HCT116 (cell line): Measurements from ENCODE around the gene SRSF11. TPM values are rescaled to one million over a fixed set of nuclear protein-coding genes. Genes with fewer than 3 reads are reported as not detected.

ENCODE experiments used
- ATAC-seq: fragments of 200-7000 bp; cut with Tn5 transposase; 2 replicates; pipeline ENCODE4 v1.9.1; 2020; ENCODE audit warnings: mild to moderate bottlenecking, moderate library complexity
- BruUV-seq: library from RNA; stranded (reverse); fragments of 400-500 nt; replicated peaks from 2 replicates; lab custom pipeline; 2021; lab: Mats Ljungman, UMichigan
- CTCF ChIA-PET: fragments of 300-600 bp; sonication (Branson Sonifier 250); formaldehyde crosslinking; loops from one replicate; lab custom pipeline; 2021; ENCODE audit warnings: antibody characterized with exemption; lab: Charles Lee
- POLR2A ChIA-PET: fragments of 300-600, 350-600 bp; sonication (Branson Sonifier 250); formaldehyde crosslinking; loops from one replicate; lab custom pipeline; 2021; ENCODE audit warnings: antibody characterized with exemption; lab: Charles Lee
- RAD21 ChIA-PET, 2 experiments: fragments of 300-600 bp; sonication (Branson Sonifier 250); formaldehyde crosslinking; loops; one replicate each; lab custom pipeline; 2023; ENCODE audit warnings: low total read pairs in 2 of 2; ENCODE audit not compliant: uncharacterized antibody in 2 of 2, unreplicated experiment in 2 of 2, low non-redundant PET in 1 of 2; lab: Charles Lee
- DNase-seq: peaks from one replicate; pipeline ENCODE4 v3.0.0-alpha.2; 2010; ENCODE audit warnings: low read depth, low spot score
- H2AFZ ChIP-seq: fragments of 200-600 bp; shearing (Covaris generic), sonication (generic); 2 replicates; pipeline ENCODE4 v1.6.1; 2017; ENCODE audit warnings: low read depth, mixed run types, mixed read lengths, antibody characterized with exemption, low read length; ENCODE audit not compliant: poor library complexity, severe bottlenecking
- H3K27ac ChIP-seq: 2 replicates; pipeline ENCODE4 v1.5.1; 2012; ENCODE audit warnings: low read depth, low read length
- H3K27me3 ChIP-seq: fragments of 200-600 bp; sonication (generic); 2 replicates; pipeline ENCODE4 v1.6.1; 2016; ENCODE audit warnings: mixed run types, low read length, mixed read lengths; ENCODE audit not compliant: insufficient read depth
- H3K36me3 ChIP-seq, 2 experiments: fragments of 200-500 bp in 1 of 2; fragments of 200-600 bp in 1 of 2; sonication (Bioruptor generic) in 1 of 2; sonication (generic) in 1 of 2; 2 replicates each; pipeline versions ENCODE4 v1.5.1 to v1.6.1; 2014 to 2016; ENCODE audit warnings: low read length in 2 of 2, inconsistent platforms in 1 of 2, mixed read lengths in 1 of 2, mixed run types in 1 of 2; ENCODE audit not compliant: insufficient read depth in 2 of 2, control insufficient read depth in 1 of 2
- H3K4me1 ChIP-seq, 2 experiments: fragments of 200-600 bp in 1 of 2; sonication (generic) in 1 of 2; 2 replicates each; pipeline versions ENCODE4 v1.5.1 to v1.6.1; 2012 to 2017; ENCODE audit warnings: low read length in 2 of 2, inconsistent platforms in 1 of 2, mild to moderate bottlenecking in 1 of 2, mixed read lengths in 1 of 2, mixed run types in 1 of 2, moderate library complexity in 1 of 2; ENCODE audit not compliant: insufficient read depth in 2 of 2, control insufficient read depth in 1 of 2
- H3K4me2 ChIP-seq: fragments of 200-600 bp; sonication (generic); 2 replicates; pipeline ENCODE4 v1.6.1; 2017; ENCODE audit warnings: mixed run types, low read length, mixed read lengths
- H3K4me3 ChIP-seq, 2 experiments: fragments of 200-600 bp in 1 of 2; sonication (generic) in 1 of 2; replicated peaks in 1 of 2; 2 replicates each; pipeline ENCODE4 v1.5.1; 2011 to 2016; ENCODE audit warnings: low read length in 2 of 2, control low read depth in 1 of 2, low read depth in 1 of 2, mild to moderate bottlenecking in 1 of 2, mixed read lengths in 1 of 2, mixed run types in 1 of 2
- H3K79me2 ChIP-seq: fragments of 200-600 bp; sonication (generic); 2 replicates; pipeline ENCODE4 v1.6.1; 2017; ENCODE audit warnings: mild to moderate bottlenecking, mixed run types, low read length, moderate library complexity, mixed read lengths; ENCODE audit not compliant: insufficient read depth
- H3K9ac ChIP-seq: fragments of 200-600 bp; sonication (generic); 2 replicates; pipeline ENCODE4 v1.6.1; 2016; ENCODE audit warnings: low read length, mixed read lengths
- H3K9me2 ChIP-seq: fragments of 200-600 bp; sonication (generic), shearing (Covaris generic); 2 replicates; pipeline ENCODE4 v1.6.1; 2017; ENCODE audit warnings: mixed run types, mild to moderate bottlenecking, moderate library complexity; ENCODE audit not compliant: insufficient read depth
- H3K9me3 ChIP-seq, 2 experiments: fragments of 200-500 bp in 1 of 2; fragments of 200-600 bp in 1 of 2; sonication (Bioruptor generic) in 1 of 2; sonication (generic) in 1 of 2; 2 replicates each; pipeline ENCODE4 v1.6.1; 2014 to 2017; ENCODE audit warnings: low read length in 2 of 2, mixed read lengths in 2 of 2, inconsistent platforms in 1 of 2, low read depth in 1 of 2, mild to moderate bottlenecking in 1 of 2, mixed run types in 1 of 2, moderate library complexity in 1 of 2; ENCODE audit not compliant: control insufficient read depth in 1 of 2, insufficient read depth in 1 of 2
- H4K20me1 ChIP-seq: fragments of 200-600 bp; sonication (generic), shearing (Covaris generic); 2 replicates; pipeline ENCODE4 v1.6.1; 2017; ENCODE audit warnings: mixed run types, mild to moderate bottlenecking, moderate library complexity; ENCODE audit not compliant: insufficient read depth
- CBX3 ChIP-seq: IDR thresholded peaks from 2 replicates; pipeline ENCODE4 v1.6.1; 2012; ENCODE audit warnings: low read depth
- EGR1 ChIP-seq: IDR thresholded peaks from 2 replicates; pipeline ENCODE4 v1.6.1; 2012; ENCODE audit warnings: low read depth
- EZH2 ChIP-seq: fragments of 200-600 bp; sonication (generic); IDR thresholded peaks from 2 replicates; pipeline ENCODE4 v1.6.1; 2017; ENCODE audit warnings: antibody characterized with exemption, mixed run types
- EZH2phosphoT487 ChIP-seq: fragments of 200-600 bp; IDR thresholded peaks from 2 replicates; pipeline ENCODE4 v1.6.1; 2018; ENCODE audit warnings: antibody characterized with exemption, borderline replicate concordance
- FOSL1 ChIP-seq: IDR thresholded peaks from 2 replicates; pipeline ENCODE4 v1.6.1; 2012; ENCODE audit warnings: low read depth
- JUND ChIP-seq: IDR thresholded peaks from 2 replicates; pipeline ENCODE4 v1.6.1; 2012
- POLR2AphosphoS5 ChIP-seq: IDR thresholded peaks from 2 replicates; pipeline ENCODE4 v1.6.1; 2011; ENCODE audit warnings: mild to moderate bottlenecking, low read depth, low read length, moderate library complexity
- RAD21 ChIP-seq: IDR thresholded peaks from 2 replicates; pipeline ENCODE4 v1.6.1; 2012; ENCODE audit warnings: low read depth, mild to moderate bottlenecking
- SP1 ChIP-seq: IDR thresholded peaks from 2 replicates; pipeline ENCODE4 v1.6.1; 2012; ENCODE audit warnings: low read depth
- YY1 ChIP-seq: IDR thresholded peaks from 2 replicates; pipeline ENCODE4 v1.6.1; 2011; ENCODE audit warnings: low read length, low read depth, moderate library complexity, mild to moderate bottlenecking; ENCODE audit not compliant: insufficient replicate concordance; ENCODE audit errors: extremely low read depth
- intact Hi-C: fragments of 100-400 bp; cut with micrococcal nuclease; formaldehyde crosslinking; loops from 2 replicates; pipeline ENCODE4 v1.10.0; 2022
- total RNA-seq: library from RNA; stranded (reverse); gene quantifications from one replicate; pipeline ENCODE4 v1.2.1, GENCODE V29; 2021; ENCODE audit not compliant: unreplicated experiment
- TF ChIP-seq, protein P1 (sequence below): IDR thresholded peaks from 2 replicates; pipeline ENCODE4 v1.6.1; 2012
- TF ChIP-seq, protein P2 (sequence below): IDR thresholded peaks from 2 replicates; pipeline ENCODE4 v1.6.1; 2012

Gene SRSF11
- total RNA-seq, 1 experiment from 2014 or later, result 166 TPM

DNA sequence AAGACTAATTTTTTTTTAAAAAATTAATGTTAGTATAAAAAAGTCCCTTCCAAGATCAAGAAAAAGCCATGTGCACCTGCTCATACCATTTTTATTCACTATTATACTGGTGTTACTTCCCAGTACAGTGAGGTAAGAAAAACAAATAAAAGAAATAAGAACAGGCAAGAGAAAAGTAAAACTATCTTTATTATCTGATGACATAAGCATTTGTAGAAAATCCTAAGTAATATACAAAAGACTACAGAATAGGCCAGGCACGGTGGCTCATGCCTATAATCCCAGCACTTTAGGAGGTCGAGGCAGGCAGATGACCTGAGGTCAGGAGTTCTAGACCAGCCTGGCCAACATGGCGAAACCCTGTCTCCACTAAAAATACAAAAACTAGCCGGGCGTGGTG lies 65.3 kb downstream of the SRSF11 start:
- POLR2A ChIA-PET, result no interaction called here

DNA sequence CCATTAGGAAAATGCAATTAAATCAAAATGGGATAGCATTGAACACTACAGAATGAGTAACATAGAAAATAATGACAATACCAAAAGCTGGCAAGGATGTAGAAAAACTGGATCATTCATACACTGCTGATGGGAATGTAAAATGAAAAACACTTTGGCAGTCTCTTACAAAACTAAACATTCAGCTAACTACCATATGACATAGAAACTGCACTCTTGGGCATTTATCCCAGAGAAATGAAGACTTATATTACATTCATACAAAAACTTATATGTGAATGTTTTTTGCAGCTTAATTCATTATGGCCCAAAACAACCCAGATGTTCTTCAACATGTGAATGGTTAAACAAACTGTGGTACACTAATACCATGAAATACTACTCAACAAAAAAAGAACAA lies 67.0 kb downstream of the SRSF11 start:
- no peaks in the 10 kb centered on the region for H3K4me1 ChIP-seq
- CTCF ChIA-PET, result no interaction called here
- RAD21 ChIA-PET, result no interaction called here
- peaks cover 10% of the 10 kb centered on the region for H3K79me2 ChIP-seq
- H3K27me3 ChIP-seq, result no peaks in the 10 kb centered on the region
- no peak for TF ChIP-seq JUND
- TF ChIP-seq, protein P1, sequence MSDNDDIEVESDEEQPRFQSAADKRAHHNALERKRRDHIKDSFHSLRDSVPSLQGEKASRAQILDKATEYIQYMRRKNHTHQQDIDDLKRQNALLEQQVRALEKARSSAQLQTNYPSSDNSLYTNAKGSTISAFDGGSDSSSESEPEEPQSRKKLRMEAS, result no peak
- no peak for TF ChIP-seq POLR2AphosphoS5
- no peak for TF ChIP-seq YY1
- TF ChIP-seq FOSL1, result no peak
- intact Hi-C loops, result no loop called here
- H3K9me2 ChIP-seq, result no peaks in the 10 kb centered on the region
- H3K9me3 ChIP-seq, result no peaks in the 10 kb centered on the region
- H3K36me3 ChIP-seq, result peaks cover 0 to 5% of the 10 kb centered on the region in 2 experiments; a peak in 1 of 4 replicates
- POLR2A ChIA-PET, result no interaction called here
- H2AFZ ChIP-seq, result no peak overlapping the region
- BruUV-seq, result no TSS peak
- ATAC-seq (no peak), DNase-seq (no peak)
- H3K9ac ChIP-seq, result no peak overlapping the region
- H3K27ac ChIP-seq, result no peak overlapping the region
- H4K20me1 ChIP-seq, result no peaks in the 10 kb centered on the region
- H3K4me2 ChIP-seq, result no peak overlapping the region
- H3K4me3 ChIP-seq, result no peak overlapping the region

More for the DNA sequence above, 65.3 kb downstream of the SRSF11 start:
- TF ChIP-seq EZH2phosphoT487, result no peak
- TF ChIP-seq JUND, result no peak
- TF ChIP-seq, protein P2, sequence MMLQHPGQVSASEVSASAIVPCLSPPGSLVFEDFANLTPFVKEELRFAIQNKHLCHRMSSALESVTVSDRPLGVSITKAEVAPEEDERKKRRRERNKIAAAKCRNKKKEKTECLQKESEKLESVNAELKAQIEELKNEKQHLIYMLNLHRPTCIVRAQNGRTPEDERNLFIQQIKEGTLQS, result no peak
- no peak for TF ChIP-seq RAD21
- TF ChIP-seq EZH2, result no peak
- no peak for TF ChIP-seq EGR1
- no peak for TF ChIP-seq YY1
- TF ChIP-seq SP1, result no peak
- TF ChIP-seq POLR2AphosphoS5, result no peak
- no peak for TF ChIP-seq CBX3
- Histone ChIP-seq H3K4me1 (peaks cover 0 to 4% of the 10 kb centered on the region in 2 experiments; a peak in 2 of 4 replicates), H3K9me2 (no peaks in the 10 kb centered on the region), H3K4me3 (no peak overlapping the region), H3K9ac (no peak overlapping the region), H3K27me3 (no peaks in the 10 kb centered on the region), H3K27ac (no peak overlapping the region), H2AFZ (no peak overlapping the region), H3K79me2 (peaks cover 10% of the 10 kb centered on the region), H3K9me3 (no peaks in the 10 kb centered on the region), H3K4me2 (no peak overlapping the region), H4K20me1 (no peaks in the 10 kb centered on the region), H3K36me3 (no peaks in the 10 kb centered on the region)
- ChIA-PET RAD21 (no interaction called here), CTCF (no interaction called here)
- intact Hi-C loops, result no loop called here
- ATAC-seq (no peak), DNase-seq (no peak)
- BruUV-seq, result no TSS peak
